GM21390 (cell line): Measurements from ENCODE around the gene TIA1.

ENCODE experiments used
- ATAC-seq: cut with Tn5 transposase; IDR thresholded peaks from one replicate; pipeline ENCODE4 v1.9.1; 2021; ENCODE audit not compliant: unreplicated experiment

Gene TIA1

GRCh38 chr2:70161069-70161534 is 87.3 kb downstream of the TIA1 start:
- ATAC-seq = peak; percentile 95

- no peak for ATAC-seq
Measured at GRCh38 chr2:70160545-70160944, 87.9 kb downstream of the TIA1 start.
